SK-N-SH treated with all-trans-retinoic acid at 6 μM for 48 hours (cell line): ENCODE results near the gene FAM227B.

Experiments used
- ATAC-seq: fragments of 200-7000 bp; cut with Tn5 transposase; 3 replicates; pipeline ENCODE4 v1.9.1; 2020; ENCODE audit warnings: mild to moderate bottlenecking, moderate library complexity
- ARNTL ChIP-seq: fragments of 450-650 bp; formaldehyde crosslinking; IDR thresholded peaks from 2 replicates; pipeline ENCODE4 v1.5.0; 2020; ENCODE audit warnings: low read depth, mild to moderate bottlenecking, moderate library complexity, borderline replicate concordance
- BACH2 ChIP-seq: fragments of 250-450 bp; sonication (Bioruptor Pico); IDR thresholded peaks from 2 replicates; pipeline ENCODE4 v1.9.0; 2021; ENCODE audit warnings: mild to moderate bottlenecking, borderline replicate concordance
- CREB5 ChIP-seq: fragments of 250-450 bp; sonication (Bioruptor Pico); IDR thresholded peaks from 2 replicates; pipeline ENCODE4 v1.5.1; 2020; ENCODE audit warnings: low read depth, mild to moderate bottlenecking, moderate library complexity
- CSDC2 ChIP-seq: fragments of 250-450 bp; sonication (Bioruptor Pico); IDR thresholded peaks from 2 replicates; pipeline ENCODE4 v1.5.0; 2020; ENCODE audit warnings: mild to moderate bottlenecking, moderate library complexity
- CSRNP3 ChIP-seq: fragments of 250-450 bp; sonication (Bioruptor Pico); IDR thresholded peaks from 2 replicates; pipeline ENCODE4 v1.5.1; 2021; ENCODE audit warnings: mild to moderate bottlenecking, moderate library complexity
- ESRRG ChIP-seq: fragments of 250-450 bp; sonication (Bioruptor Pico); IDR thresholded peaks from 2 replicates; pipeline ENCODE4 v1.6.1; 2021; ENCODE audit warnings: mild to moderate bottlenecking
- GLIS3 ChIP-seq: fragments of 250-450 bp; sonication (Bioruptor Pico); IDR thresholded peaks from 2 replicates; pipeline ENCODE4 v1.5.0; 2020; ENCODE audit warnings: mild to moderate bottlenecking, moderate library complexity
- ISL1 ChIP-seq: fragments of 250-450 bp; sonication (Bioruptor Pico); IDR thresholded peaks from 2 replicates; pipeline ENCODE4 v2.1.2; 2022; ENCODE audit warnings: mild to moderate bottlenecking, moderate library complexity
- OSR1 ChIP-seq: fragments of 250-450 bp; sonication (Bioruptor Pico); IDR thresholded peaks from 2 replicates; pipeline ENCODE4 v1.8.0; 2022; ENCODE audit warnings: moderate library complexity, mild to moderate bottlenecking, inconsistent platforms
- PATZ1 ChIP-seq: fragments of 250-450 bp; sonication (Bioruptor Pico); IDR thresholded peaks from 2 replicates; pipeline ENCODE4 v1.8.0; 2020; ENCODE audit warnings: mild to moderate bottlenecking, moderate library complexity, borderline replicate concordance
- POU6F1 ChIP-seq: fragments of 250-450 bp; sonication (Bioruptor Pico); IDR thresholded peaks from 2 replicates; pipeline ENCODE4 v1.8.0; 2021; ENCODE audit warnings: low read depth, mild to moderate bottlenecking, moderate library complexity, borderline replicate concordance
- PPARA ChIP-seq: fragments of 250-450 bp; sonication (Bioruptor Pico); IDR thresholded peaks from 2 replicates; pipeline ENCODE4 v1.5.0; 2020; ENCODE audit warnings: mild to moderate bottlenecking, borderline replicate concordance
- RARB ChIP-seq: fragments of 250-450 bp; sonication (Bioruptor Pico); IDR thresholded peaks from 2 replicates; pipeline ENCODE4 v1.8.0; 2021; ENCODE audit warnings: mild to moderate bottlenecking, moderate library complexity
- SNAI2 ChIP-seq: fragments of 250-450 bp; sonication (Bioruptor Pico); IDR thresholded peaks from 2 replicates; pipeline ENCODE4 v1.5.0; 2020; ENCODE audit warnings: mild to moderate bottlenecking, moderate library complexity
- TCF4 ChIP-seq: fragments of 250-450 bp; sonication (Bioruptor Pico); IDR thresholded peaks from 2 replicates; pipeline ENCODE4 v1.8.0; 2021; ENCODE audit warnings: mild to moderate bottlenecking, moderate library complexity, borderline replicate concordance
- TOX ChIP-seq: fragments of 250-450 bp; sonication (Bioruptor Pico); IDR thresholded peaks from 2 replicates; pipeline ENCODE4 v1.8.0; 2021; ENCODE audit warnings: mild to moderate bottlenecking, moderate library complexity, borderline replicate concordance
- TSHZ2 ChIP-seq: fragments of 250-450 bp; sonication (Bioruptor Pico); IDR thresholded peaks from 2 replicates; pipeline ENCODE4 v1.5.0; 2020; ENCODE audit warnings: mild to moderate bottlenecking, moderate library complexity
- ZC3H10 ChIP-seq: fragments of 250-450 bp; sonication (Bioruptor Pico); IDR thresholded peaks from 2 replicates; pipeline ENCODE4 v1.5.1; 2021; ENCODE audit warnings: mild to moderate bottlenecking, moderate library complexity
- ZFP3 ChIP-seq: fragments of 250-450 bp; sonication (Bioruptor Pico); IDR thresholded peaks from 2 replicates; pipeline ENCODE4 v1.5.0; 2020; ENCODE audit warnings: mild to moderate bottlenecking, moderate library complexity
- ZFP30 ChIP-seq: fragments of 450-650 bp; formaldehyde crosslinking; IDR thresholded peaks from 2 replicates; pipeline ENCODE4 v1.5.0; 2022; ENCODE audit warnings: mild to moderate bottlenecking, moderate library complexity
- ZNF70 ChIP-seq: fragments of 450-650 bp; formaldehyde crosslinking; IDR thresholded peaks from 2 replicates; pipeline ENCODE4 v1.5.0; 2020; ENCODE audit warnings: mild to moderate bottlenecking, moderate library complexity
- ZNF8 ChIP-seq: fragments of 450-650 bp; formaldehyde crosslinking; IDR thresholded peaks from 2 replicates; pipeline ENCODE4 v1.5.0; 2020; ENCODE audit warnings: mild to moderate bottlenecking, moderate library complexity

Gene FAM227B

GRCh38 chr15:49573421-49573820, 47.2 kb downstream of the FAM227B start:
- TF ChIP-seq ESRRG (CRISPR knock-in tag) (no peak), CREB5 (no peak), ARNTL (no peak), ISL1 (CRISPR knock-in tag) (no peak), OSR1 (CRISPR knock-in tag) (no peak), TSHZ2 (no peak), ZC3H10 (CRISPR knock-in tag) (no peak), CSDC2 (CRISPR knock-in tag) (no peak), TCF4 (CRISPR knock-in tag) (no peak), POU6F1 (no peak), GLIS3 (CRISPR knock-in tag) (no peak), TOX (CRISPR knock-in tag) (no peak), ZNF70 (CRISPR knock-in tag) (no peak), SNAI2 (CRISPR knock-in tag) (no peak), CSRNP3 (CRISPR knock-in tag) (no peak), ZNF8 (CRISPR knock-in tag) (no peak), BACH2 (CRISPR knock-in tag) (no peak)

GRCh38 chr15:49570672-49571071, 49.9 kb downstream of the FAM227B start:
- TF ChIP-seq TCF4 (CRISPR knock-in tag): no peak
- no peak for TF ChIP-seq ZFP3 (CRISPR knock-in tag)
- TF ChIP-seq ISL1 (CRISPR knock-in tag): no peak
- no peak for TF ChIP-seq OSR1 (CRISPR knock-in tag)
- no peak for TF ChIP-seq CSDC2 (CRISPR knock-in tag)
- no peak for TF ChIP-seq ZFP30
- TF ChIP-seq PATZ1: no peak
- TF ChIP-seq ZNF8 (CRISPR knock-in tag): no peak
- TF ChIP-seq ARNTL: no peak
- no peak for TF ChIP-seq BACH2 (CRISPR knock-in tag)
- no peak for TF ChIP-seq TSHZ2
- TF ChIP-seq CREB5: no peak
- no peak for TF ChIP-seq RARB (CRISPR knock-in tag)
- no peak for TF ChIP-seq ESRRG (CRISPR knock-in tag)
- TF ChIP-seq PPARA (CRISPR knock-in tag): no peak
- no peak for ATAC-seq

More at GRCh38 chr15:49573421-49573820, 47.2 kb downstream of the FAM227B start:
- ATAC-seq: no peak
